SK-N-MC (cell line): ENCODE results near the gene GYS1.

Experiments
- DNase-seq: peaks from one replicate; pipeline ENCODE4 v3.0.0-alpha.2; 2011; ENCODE audit warnings: low read depth, low spot score
- H3K27ac ChIP-seq: fragments of 200-600 bp; sonication (generic); 2 replicates; pipeline ENCODE4 v1.5.1; 2016; ENCODE audit warnings: mixed run types
- H3K36me3 ChIP-seq: fragments of 200-600 bp; sonication (generic); 2 replicates; pipeline ENCODE4 v1.6.1; 2017; ENCODE audit warnings: antibody characterized with exemption, low read length, mixed read lengths; ENCODE audit not compliant: insufficient read depth
- H3K4me3 ChIP-seq: fragments of 200-600 bp; sonication (generic); 2 replicates; pipeline ENCODE4 v1.5.1; 2016
- H3K9ac ChIP-seq: fragments of 200-600 bp; sonication (generic); 2 replicates; pipeline ENCODE4 v1.8.0; 2017; ENCODE audit warnings: mixed run types, mixed read lengths; ENCODE audit not compliant: insufficient read length
- H3K9me3 ChIP-seq: fragments of 200-600 bp; sonication (generic); 2 replicates; pipeline ENCODE4 v1.6.1; 2017; ENCODE audit warnings: low read depth, mild to moderate bottlenecking, antibody characterized with exemption, low read length, moderate library complexity, mixed read lengths
- EZH2 ChIP-seq: fragments of 200-600 bp; sonication (generic); IDR thresholded peaks from one replicate; pipeline ENCODE4 v1.6.1; 2017; ENCODE audit warnings: antibody characterized with exemption
- FOXP2 ChIP-seq: optimal IDR thresholded peaks from 2 replicates; pipeline ENCODE3; 2011; ENCODE audit warnings: mild to moderate bottlenecking, moderate library complexity; ENCODE audit not compliant: insufficient read depth; ENCODE audit errors: extremely low read length, control extremely low read depth
- POLR2AphosphoS5 ChIP-seq: IDR thresholded peaks from 2 replicates; pipeline ENCODE4 v1.6.1; 2012; ENCODE audit warnings: mild to moderate bottlenecking, low read depth, low read length, borderline replicate concordance

Gene GYS1

GRCh38 chr19:48990400-48990799 is 2.7 kb downstream of the GYS1 start:
- Histone ChIP-seq H3K4me3 (no peak overlapping the region), H3K36me3 (peaks cover 14% of the 10 kb centered on the region; the same call in 1 of the 2 replicates), H3K9me3 (no peaks in the 10 kb centered on the region), H3K9ac (no peak overlapping the region), H3K27ac (no peak overlapping the region; the same call in 1 of the 2 replicates)
- no peak for DNase-seq
- TF ChIP-seq FOXP2 (no peak), EZH2 (no peak), POLR2AphosphoS5 (no peak)

- TF ChIP-seq EZH2 (no peak), POLR2AphosphoS5 (no peak), FOXP2 (no peak)
- DNase-seq = no peak
- no peak overlapping the region for H3K9ac ChIP-seq
- no peaks in the 10 kb centered on the region for H3K9me3 ChIP-seq
- no peak overlapping the region for H3K4me3 ChIP-seq
- H3K36me3 ChIP-seq = peaks cover 20% of the 10 kb centered on the region; the same call in 1 of the 2 replicates
- no peak overlapping the region for H3K27ac ChIP-seq
Observed at GRCh38 chr19:48989701-48990291, 3.3 kb downstream of the GYS1 start.

GRCh38 chr19:48988860-48989259 is 4.2 kb downstream of the GYS1 start:
- Histone ChIP-seq H3K36me3 (peaks cover 21% of the 10 kb centered on the region; the same call in 1 of the 2 replicates), H3K9me3 (no peaks in the 10 kb centered on the region), H3K9ac (no peak overlapping the region), H3K27ac (no peak overlapping the region), H3K4me3 (no peak overlapping the region)
- no peak for DNase-seq
- TF ChIP-seq EZH2 (no peak), POLR2AphosphoS5 (no peak), FOXP2 (no peak)

- H3K4me3 ChIP-seq = no peak overlapping the region
- no peak for TF ChIP-seq FOXP2
- no peak for TF ChIP-seq POLR2AphosphoS5
- no peak for DNase-seq
- no peaks in the 10 kb centered on the region for H3K9me3 ChIP-seq
- H3K36me3 ChIP-seq = peaks cover 24% of the 10 kb centered on the region; the same call in 1 of the 2 replicates
- H3K9ac ChIP-seq = no peak overlapping the region
- no peak overlapping the region for H3K27ac ChIP-seq
Observed at GRCh38 chr19:48988286-48988685, 4.8 kb downstream of the GYS1 start.

- no peak for DNase-seq
- peaks cover 32% of the 10 kb centered on the region; the same call in 1 of the 2 replicates for H3K36me3 ChIP-seq
- no peak overlapping the region for H3K27ac ChIP-seq
- H3K9me3 ChIP-seq = no peaks in the 10 kb centered on the region
- H3K9ac ChIP-seq = no peak overlapping the region
- no peak overlapping the region for H3K4me3 ChIP-seq
- TF ChIP-seq POLR2AphosphoS5 (no peak), FOXP2 (no peak), EZH2 (no peak)
Observed at GRCh38 chr19:48987323-48987722, 5.8 kb downstream of the GYS1 start.

- peaks cover 36% of the 10 kb centered on the region; the same call in 1 of the 2 replicates for H3K36me3 ChIP-seq
- no peak overlapping the region for H3K9ac ChIP-seq
- TF ChIP-seq POLR2AphosphoS5 (no peak), FOXP2 (no peak), EZH2 (no peak)
- H3K4me3 ChIP-seq = no peak overlapping the region
- no peak for DNase-seq
- H3K27ac ChIP-seq = no peak overlapping the region
- no peaks in the 10 kb centered on the region for H3K9me3 ChIP-seq
Observed at GRCh38 chr19:48986211-48986610, 6.9 kb downstream of the GYS1 start.

GRCh38 chr19:48985711-48986110 is 7.4 kb downstream of the GYS1 start:
- H3K27ac ChIP-seq = no peak overlapping the region
- peaks cover 36% of the 10 kb centered on the region; the same call in 1 of the 2 replicates for H3K36me3 ChIP-seq

GRCh38 chr19:48982280-48982679 is 10.8 kb downstream of the GYS1 start:
- no peak overlapping the region for H3K27ac ChIP-seq
- H3K4me3 ChIP-seq = no peak overlapping the region
- DNase-seq = no peak
- H3K36me3 ChIP-seq = peaks cover 26% of the 10 kb centered on the region; the same call in 1 of the 2 replicates
- no peak for TF ChIP-seq EZH2
- no peak overlapping the region for H3K9ac ChIP-seq
- no peaks in the 10 kb centered on the region for H3K9me3 ChIP-seq

More at GRCh38 chr19:48985711-48986110, 7.4 kb downstream of the GYS1 start:
- Histone ChIP-seq H3K4me3 (no peak overlapping the region), H3K9ac (no peak overlapping the region), H3K9me3 (no peaks in the 10 kb centered on the region)
- no peak for TF ChIP-seq EZH2
- DNase-seq = no peak

- no peak overlapping the region for H3K27ac ChIP-seq
- no peak for DNase-seq
- H3K9me3 ChIP-seq = no peaks in the 10 kb centered on the region
- H3K4me3 ChIP-seq = no peak overlapping the region
- H3K36me3 ChIP-seq = peaks cover 14% of the 10 kb centered on the region
- H3K9ac ChIP-seq = no peak overlapping the region
- TF ChIP-seq FOXP2 = no peak
- no peak for TF ChIP-seq EZH2
- no peak for TF ChIP-seq POLR2AphosphoS5
Observed at GRCh38 chr19:48977061-48977460, 16.0 kb downstream of the GYS1 start.
